Activated naive CD4-positive, alpha-beta T cell treated with anti-CD3 and anti-CD28 coated beads, Interleukin-2, amount 10 ng/mL, durations not matched to agents 7 days and 5 days (primary cell): ENCODE results near the gene IFITM10.

ENCODE experiments used
- CTCF ChIA-PET: fragments of 350-600 bp; sonication (Branson Sonifier 250); formaldehyde crosslinking; loops from one replicate; lab custom pipeline; 2021; ENCODE audit warnings: antibody characterized with exemption; lab: Charles Lee
- DNase-seq: peaks from one replicate; pipeline ENCODE4 v3.0.0-alpha.2; 2020
- H3K27ac Mint-ChIP-seq: one replicate; pipeline ENCODE4 v1.8.0; 2021; ENCODE audit warnings: mild to moderate bottlenecking, moderate library complexity, mixed read lengths
- H3K27me3 Mint-ChIP-seq: one replicate; pipeline ENCODE4 v1.8.0; 2021; ENCODE audit warnings: mild to moderate bottlenecking, mixed read lengths
- H3K36me3 Mint-ChIP-seq: one replicate; pipeline ENCODE4 v1.8.0; 2021; ENCODE audit warnings: mixed read lengths
- H3K4me1 Mint-ChIP-seq: one replicate; pipeline ENCODE4 v1.8.0; 2021; ENCODE audit warnings: mixed read lengths
- H3K4me3 Mint-ChIP-seq: one replicate; pipeline ENCODE4 v1.8.0; 2021; ENCODE audit warnings: mild to moderate bottlenecking, moderate library complexity, mixed read lengths
- H3K9me3 Mint-ChIP-seq: one replicate; pipeline ENCODE4 v1.8.0; 2021; ENCODE audit warnings: mixed read lengths

IFITM10 gene

DNA sequence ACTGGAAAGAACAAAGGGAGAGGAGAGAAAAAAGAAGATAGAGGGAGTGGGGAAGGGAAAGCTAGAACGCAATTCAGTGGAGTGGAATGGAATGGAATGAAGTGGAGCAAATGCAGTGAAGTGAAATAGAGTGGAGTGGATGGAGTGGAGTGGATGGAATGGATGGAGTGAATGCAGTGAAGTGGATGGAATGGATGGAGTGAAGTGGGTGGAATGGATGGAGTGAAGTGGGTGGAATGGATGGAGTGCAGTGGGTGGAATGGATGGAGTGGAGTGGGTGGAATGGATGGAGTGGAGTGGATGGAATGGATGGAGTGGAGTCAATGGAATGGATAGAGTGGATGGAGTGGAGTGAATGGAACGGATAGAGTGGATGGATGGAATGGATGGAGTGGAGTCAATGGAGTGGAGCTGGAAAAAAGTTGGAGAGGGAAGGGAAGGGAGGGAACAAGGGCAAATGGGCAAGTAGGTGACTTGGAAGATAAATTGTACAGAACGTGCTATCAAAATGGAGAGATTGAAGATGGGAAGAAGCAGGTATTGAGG lies 13.9 kb downstream of the IFITM10 start:
- Mint-ChIP-seq H3K4me3 (no peak overlapping the region), H3K27me3 (peaks cover 36% of the 10 kb centered on the region), H3K27ac (no peak overlapping the region), H3K4me1 (peaks cover 7% of the 10 kb centered on the region), H3K36me3 (no peaks in the 10 kb centered on the region), H3K9me3 (peaks cover 24% of the 10 kb centered on the region)
- CTCF ChIA-PET, result no interaction called here
- DNase-seq, result no peak

DNA sequence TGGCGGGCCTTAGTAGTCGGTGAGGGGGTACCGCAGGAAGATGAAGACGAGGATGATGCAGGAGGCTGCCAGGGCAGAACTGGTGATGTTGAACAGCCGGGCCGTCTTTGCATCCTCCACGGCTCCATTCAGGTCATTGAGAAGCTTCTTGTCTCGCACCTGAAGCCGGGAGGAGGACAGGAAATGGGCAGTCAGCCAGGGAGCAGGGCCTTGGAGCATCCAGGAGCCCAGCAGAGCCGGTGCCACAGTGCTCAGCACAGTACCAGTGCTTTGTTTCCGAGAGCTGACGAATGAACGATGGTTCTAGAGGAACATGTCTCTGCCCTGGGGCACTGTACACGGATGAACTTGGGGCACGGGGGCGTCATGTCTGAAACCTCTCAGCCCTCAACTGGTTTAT lies 15.1 kb downstream of the IFITM10 start:
- no peak for DNase-seq
- Mint-ChIP-seq H3K36me3 (no peaks in the 10 kb centered on the region), H3K4me3 (no peak overlapping the region), H3K4me1 (peaks cover 8% of the 10 kb centered on the region), H3K27ac (no peak overlapping the region), H3K27me3 (peaks cover 41% of the 10 kb centered on the region), H3K9me3 (peaks cover 34% of the 10 kb centered on the region)
- CTCF ChIA-PET, result no interaction called here

DNA sequence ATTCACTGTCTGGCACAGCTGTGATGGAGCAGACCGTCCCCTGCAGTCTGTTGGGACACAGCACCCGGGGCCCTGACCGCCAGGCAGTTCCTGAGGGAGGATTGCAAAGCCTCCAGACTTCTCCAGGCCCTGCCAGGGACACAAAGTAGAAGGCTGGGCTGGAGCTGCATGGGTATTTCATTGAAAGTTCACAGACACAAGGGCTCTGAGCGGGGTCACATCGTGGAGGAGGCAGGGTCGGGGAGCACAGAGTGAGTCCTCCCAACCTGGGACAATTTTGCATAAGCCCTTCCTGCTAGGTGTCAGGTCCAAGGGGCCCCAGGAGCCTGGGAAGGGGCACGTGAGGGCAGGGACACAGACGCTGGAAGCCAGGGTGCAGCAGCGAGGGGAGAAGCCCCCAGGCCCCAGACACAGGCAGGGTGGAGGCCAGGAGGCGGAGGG lies 15.7 kb downstream of the IFITM10 start:
- Mint-ChIP-seq H3K4me1 (peaks cover 14% of the 10 kb centered on the region), H3K9me3 (peaks cover 34% of the 10 kb centered on the region), H3K36me3 (no peaks in the 10 kb centered on the region), H3K4me3 (no peak overlapping the region), H3K27ac (no peak overlapping the region), H3K27me3 (peaks cover 44% of the 10 kb centered on the region)
- DNase-seq, result no peak
- CTCF ChIA-PET, result no interaction called here

GRCh38 chr11:1733716-1734640 lies 16.4 kb downstream of the IFITM10 start:
- CTCF ChIA-PET, result no interaction called here
- Mint-ChIP-seq H3K9me3 (peaks cover 34% of the 10 kb centered on the region), H3K27me3 (peaks cover 48% of the 10 kb centered on the region), H3K36me3 (no peaks in the 10 kb centered on the region), H3K4me1 (peaks cover 21% of the 10 kb centered on the region), H3K4me3 (no peak overlapping the region), H3K27ac (no peak overlapping the region)
- DNase-seq, result no peak

GRCh38 chr11:1733009-1733715 lies 17.2 kb downstream of the IFITM10 start:
- no peaks in the 10 kb centered on the region for H3K36me3 Mint-ChIP-seq
- peaks cover 50% of the 10 kb centered on the region for H3K27me3 Mint-ChIP-seq
- CTCF ChIA-PET, result no interaction called here
- no peak overlapping the region for H3K4me3 Mint-ChIP-seq
- H3K4me1 Mint-ChIP-seq, result peaks cover 24% of the 10 kb centered on the region
- peaks cover 34% of the 10 kb centered on the region for H3K9me3 Mint-ChIP-seq
- no peak overlapping the region for H3K27ac Mint-ChIP-seq
- DNase-seq, result no peak

GRCh38 chr11:1732418-1733008 lies 17.9 kb downstream of the IFITM10 start:
- Mint-ChIP-seq H3K27me3 (peaks cover 56% of the 10 kb centered on the region), H3K4me3 (no peak overlapping the region), H3K9me3 (peaks cover 29% of the 10 kb centered on the region), H3K36me3 (no peaks in the 10 kb centered on the region), H3K27ac (no peak overlapping the region), H3K4me1 (peaks cover 24% of the 10 kb centered on the region)
- CTCF ChIA-PET, result no interaction called here
- DNase-seq, result no peak

DNA sequence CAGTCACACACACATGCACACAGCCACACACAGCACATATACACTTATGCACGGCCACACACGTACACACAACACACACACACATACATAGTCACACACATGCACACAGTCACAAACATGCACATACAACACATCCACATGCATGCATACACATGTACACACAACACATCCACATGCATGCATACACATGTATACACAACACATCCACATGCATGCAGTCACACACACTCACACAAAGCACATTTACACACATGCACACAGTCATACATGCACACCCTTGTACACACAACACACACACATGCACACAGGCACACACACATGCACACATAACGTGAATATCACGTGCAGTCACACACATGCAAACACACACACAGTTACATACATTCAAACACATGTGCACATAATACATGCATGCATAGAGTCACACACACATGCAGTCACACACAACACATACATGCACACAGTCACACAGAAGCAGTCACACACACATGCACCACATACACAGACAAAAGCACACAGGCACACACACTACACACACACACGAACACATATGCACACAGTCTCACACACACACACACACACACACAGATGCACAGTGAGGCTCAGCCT lies 18.8 kb downstream of the IFITM10 start:
- Mint-ChIP-seq H3K27me3 (peaks cover 63% of the 10 kb centered on the region), H3K4me3 (no peak overlapping the region), H3K4me1 (peaks cover 24% of the 10 kb centered on the region), H3K9me3 (peaks cover 21% of the 10 kb centered on the region), H3K36me3 (no peaks in the 10 kb centered on the region), H3K27ac (no peak overlapping the region)
- CTCF ChIA-PET, result no interaction called here
- DNase-seq, result no peak

DNA sequence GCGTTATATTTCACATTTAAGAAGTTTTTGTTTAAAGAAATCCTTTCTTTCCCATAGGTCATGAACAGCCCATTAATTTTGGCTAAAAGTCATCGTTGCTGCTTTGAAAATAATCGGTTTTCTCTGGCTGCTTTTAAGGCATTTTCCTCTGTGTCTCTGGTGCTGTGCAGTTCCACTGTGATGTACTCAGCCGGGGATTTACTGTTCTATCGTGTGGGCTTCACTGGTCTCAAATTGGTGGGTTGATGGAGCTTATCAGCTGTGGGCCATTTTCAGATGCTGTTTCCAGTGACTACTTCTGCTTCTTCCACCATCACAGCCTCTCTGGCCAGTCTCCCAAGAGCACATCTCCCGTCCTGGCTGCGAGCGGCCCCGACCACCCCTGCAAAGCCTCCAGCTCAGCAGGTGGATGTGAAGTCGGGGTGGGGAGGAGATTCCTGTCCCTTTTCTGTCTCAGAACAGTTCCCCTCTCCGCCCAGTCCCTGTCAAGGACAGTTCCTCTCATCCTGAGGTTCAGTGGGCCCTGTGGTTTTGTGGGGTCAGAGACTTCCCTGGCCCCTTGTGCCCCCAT lies 20.3 kb downstream of the IFITM10 start:
- no peaks in the 10 kb centered on the region for H3K36me3 Mint-ChIP-seq
- H3K4me1 Mint-ChIP-seq, result peaks cover 24% of the 10 kb centered on the region
- CTCF ChIA-PET, result interaction anchor here (0.6 kb wide), 1 partner anchor 102 kb away, joined by 3 read pairs; no protein-coding TSS in a partner anchor
- peaks cover 59% of the 10 kb centered on the region for H3K27me3 Mint-ChIP-seq
- DNase-seq, result no peak
- H3K9me3 Mint-ChIP-seq, result peaks cover 12% of the 10 kb centered on the region
- no peak overlapping the region for H3K27ac Mint-ChIP-seq
- no peak overlapping the region for H3K4me3 Mint-ChIP-seq

- Mint-ChIP-seq H3K36me3 (no peaks in the 10 kb centered on the region), H3K4me3 (no peak overlapping the region), H3K27me3 (peaks cover 60% of the 10 kb centered on the region), H3K27ac (no peak overlapping the region), H3K4me1 (peaks cover 24% of the 10 kb centered on the region), H3K9me3 (peaks cover 12% of the 10 kb centered on the region)
- DNase-seq, result no peak
- CTCF ChIA-PET, result no interaction called here
Observed at GRCh38 chr11:1729692-1730011, 20.7 kb downstream of the IFITM10 start.

- peaks cover 20% of the 10 kb centered on the region for H3K4me1 Mint-ChIP-seq
- H3K9me3 Mint-ChIP-seq, result peaks cover 12% of the 10 kb centered on the region
- no peak overlapping the region for H3K27ac Mint-ChIP-seq
- no peak for DNase-seq
- H3K4me3 Mint-ChIP-seq, result no peak overlapping the region
- CTCF ChIA-PET, result no interaction called here
- peaks cover 60% of the 10 kb centered on the region for H3K27me3 Mint-ChIP-seq
- no peaks in the 10 kb centered on the region for H3K36me3 Mint-ChIP-seq
Observed at GRCh38 chr11:1728931-1729691, 21.3 kb downstream of the IFITM10 start.

DNA sequence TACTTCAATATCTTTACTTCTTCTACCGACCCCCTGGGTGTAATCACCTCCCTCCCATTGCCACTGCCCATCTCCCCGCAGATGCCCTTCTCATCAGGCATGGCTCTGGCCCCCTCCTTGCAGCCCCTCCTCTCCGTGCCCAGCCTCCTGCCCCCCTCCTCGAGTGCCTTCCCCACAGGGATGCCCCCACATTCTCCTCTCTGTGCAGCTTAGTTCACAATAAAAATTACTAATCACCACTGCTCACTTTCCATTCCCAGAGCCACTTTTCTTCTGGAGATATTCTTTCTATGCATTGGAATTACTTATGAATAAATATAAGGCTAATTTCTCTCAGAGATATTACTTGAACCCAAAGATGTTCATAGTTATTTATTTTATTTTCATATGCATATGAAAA lies 22.1 kb downstream of the IFITM10 start:
- no peak overlapping the region for H3K27ac Mint-ChIP-seq
- H3K4me1 Mint-ChIP-seq, result peaks cover 16% of the 10 kb centered on the region

DNA sequence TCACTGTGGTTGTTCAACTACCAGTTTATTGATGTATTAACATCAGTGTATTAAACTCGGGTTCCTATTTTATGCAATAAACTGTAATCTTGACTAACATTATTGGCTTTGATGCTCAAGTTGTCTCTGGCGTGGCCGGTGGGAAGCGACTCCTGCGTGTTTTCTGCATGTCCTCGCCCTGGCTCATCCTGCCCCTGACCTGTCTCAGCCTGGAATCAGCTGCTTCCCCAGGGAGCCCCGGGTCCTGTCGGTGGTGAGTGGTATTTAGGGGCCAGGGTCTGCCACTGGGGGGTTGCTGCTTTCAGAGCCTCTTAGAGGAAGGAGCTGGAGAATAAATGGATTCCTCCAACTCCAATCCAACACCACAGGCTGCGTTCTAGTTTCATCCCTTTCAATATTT lies 22.5 kb downstream of the IFITM10 start:
- H3K9me3 Mint-ChIP-seq, result peaks cover 12% of the 10 kb centered on the region
- CTCF ChIA-PET, result no interaction called here

More for the DNA sequence above, 22.1 kb downstream of the IFITM10 start:
- Mint-ChIP-seq H3K27me3 (peaks cover 57% of the 10 kb centered on the region), H3K9me3 (peaks cover 12% of the 10 kb centered on the region), H3K4me3 (no peak overlapping the region), H3K36me3 (no peaks in the 10 kb centered on the region)
- DNase-seq, result no peak
- CTCF ChIA-PET, result no interaction called here

DNA sequence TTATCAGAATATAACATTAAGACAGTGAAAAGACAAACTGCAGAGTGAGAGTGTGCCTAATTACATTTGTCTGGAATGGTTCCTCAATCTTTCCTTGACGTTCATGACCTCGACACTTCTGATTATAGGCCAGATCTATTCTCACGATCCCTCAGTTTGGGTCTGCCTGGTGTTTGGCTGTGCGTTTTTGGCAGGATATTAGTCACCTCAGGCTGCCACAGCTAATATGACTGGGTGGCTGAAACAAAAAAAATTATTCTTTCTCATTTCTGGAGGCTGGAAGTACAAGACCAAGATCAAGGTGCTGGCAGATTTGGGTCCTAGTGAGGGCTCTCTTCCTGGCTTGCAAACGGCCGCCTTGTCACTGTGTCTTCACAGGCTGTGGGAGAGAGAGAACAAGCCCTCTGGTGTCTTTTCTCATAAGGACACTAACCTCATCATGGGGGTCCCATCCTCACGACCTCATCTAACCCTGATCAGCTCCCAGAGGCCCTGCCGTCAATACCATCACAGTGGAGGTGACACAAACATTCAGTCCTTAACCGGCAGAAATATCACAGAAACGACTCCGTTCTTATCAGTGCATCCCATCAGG lies 23.2 kb downstream of the IFITM10 start:
- Mint-ChIP-seq H3K4me3 (no peak overlapping the region), H3K27ac (no peak overlapping the region), H3K4me1 (peaks cover 16% of the 10 kb centered on the region), H3K9me3 (peaks cover 12% of the 10 kb centered on the region), H3K27me3 (peaks cover 56% of the 10 kb centered on the region), H3K36me3 (no peaks in the 10 kb centered on the region)
- no peak for DNase-seq
- CTCF ChIA-PET, result no interaction called here

More for the DNA sequence above, 22.5 kb downstream of the IFITM10 start:
- Mint-ChIP-seq H3K4me3 (no peak overlapping the region), H3K36me3 (no peaks in the 10 kb centered on the region), H3K4me1 (peaks cover 16% of the 10 kb centered on the region), H3K27ac (no peak overlapping the region), H3K27me3 (peaks cover 56% of the 10 kb centered on the region)
- no peak for DNase-seq
